SK-N-SH (cell line): ENCODE results near the gene ASMTL. TPM values are rescaled to one million over a fixed set of nuclear protein-coding genes. Genes with fewer than 3 reads are reported as not detected.
A peak's percentile ranks its signal among the peaks of the same experiment; 100 is the strongest.

Experiments used
- CTCF ChIA-PET: fragments of 300-600, 350-600 bp; formaldehyde crosslinking; extraction: SDS; loops from one replicate; lab custom pipeline; 2021; lab: Yijun Ruan, JAX
- POLR2A ChIA-PET: fragments of 350-600 bp; sonication (Branson Sonifier 250); formaldehyde crosslinking; extraction: SDS; loops from one replicate; lab custom pipeline; 2020; ENCODE audit warnings: antibody characterized with exemption, inconsistent platforms; lab: Yijun Ruan, JAX
- DNase-seq: peaks from one replicate; pipeline ENCODE4 v3.0.0; 2012
- H2AFZ ChIP-seq: fragments of 200-600 bp; sonication (generic); 2 replicates; pipeline ENCODE4 v1.8.1; 2016; ENCODE audit warnings: antibody characterized with exemption, mild to moderate bottlenecking, low read depth
- H3F3A ChIP-seq: fragments of 200-600 bp; sonication (generic); replicated peaks from 2 replicates; pipeline ENCODE3; 2016; ENCODE audit warnings: antibody characterized with exemption, mild to moderate bottlenecking; ENCODE audit not compliant: insufficient read depth
- H3K27ac ChIP-seq, 2 experiments: fragments of 200-500 bp in 1 of 2; fragments of 200-600 bp in 1 of 2; sonication (Bioruptor generic) in 1 of 2; sonication (generic), shearing (Covaris generic) in 1 of 2; 2 replicates each; pipeline versions ENCODE4 v1.5.1 to v1.6.1; 2014 to 2016; ENCODE audit warnings: low read depth in 2 of 2, inconsistent platforms in 1 of 2, low read length in 1 of 2, mild to moderate bottlenecking in 1 of 2, mixed read lengths in 1 of 2
- H3K27me3 ChIP-seq: fragments of 200-600 bp; sonication (generic), shearing (Covaris generic); 2 replicates; pipeline ENCODE4 v1.6.1; 2016; ENCODE audit warnings: mixed run types; ENCODE audit not compliant: insufficient read depth
- H3K36me3 ChIP-seq, 2 experiments: fragments of 200-500 bp in 1 of 2; fragments of 200-600 bp in 1 of 2; sonication (Bioruptor generic) in 1 of 2; sonication (generic) in 1 of 2; replicated peaks in 1 of 2; 2 replicates each; pipeline versions ENCODE3 to v1.5.1; 2014 to 2016; ENCODE audit warnings: low read length in 1 of 2, mild to moderate bottlenecking in 1 of 2; ENCODE audit not compliant: insufficient read depth in 2 of 2, control insufficient read depth in 1 of 2
- H3K4me1 ChIP-seq, 2 experiments: fragments of 200-500 bp in 1 of 2; fragments of 200-600 bp in 1 of 2; sonication (Bioruptor generic) in 1 of 2; sonication (generic), shearing (Covaris generic) in 1 of 2; 2 replicates each; pipeline versions ENCODE4 v1.5.1 to v1.6.1; 2014 to 2016; ENCODE audit warnings: low read depth in 1 of 2, low read length in 1 of 2, mixed run types in 1 of 2; ENCODE audit not compliant: insufficient read depth in 2 of 2, control insufficient read depth in 1 of 2
- H3K4me2 ChIP-seq: fragments of 200-600 bp; sonication (generic), shearing (Covaris generic); 2 replicates; pipeline ENCODE4 v1.6.1; 2017; ENCODE audit warnings: mixed run types
- H3K4me3 ChIP-seq, 2 experiments: fragments of 200-500 bp in 1 of 2; fragments of 200-600 bp in 1 of 2; sonication (Bioruptor generic) in 1 of 2; sonication (generic), shearing (Covaris generic) in 1 of 2; 2 replicates each; pipeline versions ENCODE4 v1.5.1 to v1.8.1; 2014 to 2016; ENCODE audit warnings: low read depth in 2 of 2, inconsistent platforms in 1 of 2, low read length in 1 of 2, mild to moderate bottlenecking in 1 of 2, mixed read lengths in 1 of 2, moderate library complexity in 1 of 2
- H3K79me2 ChIP-seq: fragments of 200-600 bp; sonication (generic); 2 replicates; pipeline ENCODE4 v1.8.1; 2017; ENCODE audit warnings: mild to moderate bottlenecking; ENCODE audit not compliant: insufficient read depth
- H3K9ac ChIP-seq: fragments of 200-600 bp; sonication (generic); 2 replicates; pipeline ENCODE4 v1.6.1; 2017; ENCODE audit warnings: mixed run types
- H3K9me2 ChIP-seq: fragments of 200-600 bp; sonication (generic); 2 replicates; pipeline ENCODE4 v1.6.1; 2017; ENCODE audit warnings: mixed run types
- H3K9me3 ChIP-seq: fragments of 200-600 bp; sonication (generic); 2 replicates; pipeline ENCODE4 v1.6.1; 2017; ENCODE audit warnings: mixed run types, mild to moderate bottlenecking, moderate library complexity
- H4K20me1 ChIP-seq: fragments of 200-600 bp; sonication (generic); 2 replicates; pipeline ENCODE4 v1.6.1; 2017; ENCODE audit warnings: mild to moderate bottlenecking, mixed run types; ENCODE audit not compliant: insufficient read depth
- CHD2 ChIP-seq: fragments of 150-350 bp; IDR thresholded peaks from 2 replicates; pipeline ENCODE4 v1.6.1; 2018; ENCODE audit warnings: low read length; ENCODE audit not compliant: partially characterized antibody
- EP300 ChIP-seq, 2 experiments: IDR thresholded peaks; 2 replicates each; pipeline versions ENCODE4 v1.4.0 to v1.6.1; 2012; ENCODE audit warnings: borderline replicate concordance in 1 of 2, low read depth in 1 of 2, low read length in 1 of 2
- FOXM1 ChIP-seq: IDR thresholded peaks from 2 replicates; pipeline ENCODE4 v1.4.0; 2012; ENCODE audit warnings: low read depth, mild to moderate bottlenecking
- GABPA ChIP-seq: IDR thresholded peaks from 2 replicates; pipeline ENCODE4 v1.4.0; 2012; ENCODE audit warnings: low read depth, mild to moderate bottlenecking
- MXI1 ChIP-seq: IDR thresholded peaks from 2 replicates; pipeline ENCODE4 v1.6.1; 2012; ENCODE audit warnings: mild to moderate bottlenecking, low read depth, low read length, improper control_type of control experiment
- NRF1 ChIP-seq: IDR thresholded peaks from 2 replicates; pipeline ENCODE4 v1.6.1; 2012; ENCODE audit warnings: low read depth, mild to moderate bottlenecking, low read length
- RAD21 ChIP-seq: IDR thresholded peaks from 2 replicates; pipeline ENCODE4 v1.6.1; 2012; ENCODE audit warnings: mild to moderate bottlenecking, low read length
- RCOR1 ChIP-seq: fragments of 150-350 bp; IDR thresholded peaks from 2 replicates; pipeline ENCODE4 v1.6.1; 2017; ENCODE audit warnings: antibody characterized with exemption, low read length
- RXRA ChIP-seq: IDR thresholded peaks from 2 replicates; pipeline ENCODE4 v1.4.0; 2012; ENCODE audit warnings: low read depth, mild to moderate bottlenecking, borderline replicate concordance
- SMC3 ChIP-seq: IDR thresholded peaks from 2 replicates; pipeline ENCODE4 v1.6.1; 2012; ENCODE audit warnings: low read depth, low read length, improper control_type of control experiment
- TCF12 ChIP-seq: IDR thresholded peaks from 2 replicates; pipeline ENCODE4 v1.4.0; 2012
- WGBS: methylation state at CpG from one replicate; pipeline ENCODE4 v1.1.6; 2017; ENCODE audit warnings: low lambda C conversion rate; 5-methylcytosine and 5-hydroxymethylcytosine counted together
- polyA plus RNA-seq, 3 experiments: library from polyadenylated mRNA; depleted of rRNA; stranded (reverse); fragments of >200 nt; gene quantifications; 2 replicates each; pipeline ENCODE4 v1.2.3, GENCODE V29; 2012
- TF ChIP-seq, protein P1 (sequence below): fragments of 150-350 bp; IDR thresholded peaks from 2 replicates; pipeline ENCODE4 v1.6.1; 2017; ENCODE audit warnings: antibody characterized with exemption, low read length, low read depth, borderline replicate concordance
- TF ChIP-seq, protein P2 (sequence below): IDR thresholded peaks from 2 replicates; pipeline ENCODE4 v1.4.0; 2012; ENCODE audit warnings: low read depth
- TF ChIP-seq, protein P3 (sequence below): fragments of 200-600 bp; sonication (generic); IDR thresholded peaks from 2 replicates; pipeline ENCODE4 v1.6.1; 2017; ENCODE audit warnings: antibody characterized with exemption, mild to moderate bottlenecking, moderate library complexity
- TF ChIP-seq, protein P4 (sequence below): fragments of 150-350 bp; IDR thresholded peaks from 2 replicates; pipeline ENCODE4 v1.6.1; 2016; ENCODE audit warnings: mild to moderate bottlenecking, low read depth, low read length
- TF ChIP-seq, protein P5 (sequence below): IDR thresholded peaks from 2 replicates; pipeline ENCODE4 v1.4.0; 2012; ENCODE audit warnings: low read depth, borderline replicate concordance

The ASMTL gene
- polyA plus RNA-seq, 1 of the 3 experiments (the other 2 are of a cell fraction), result 37.7 TPM

DNA sequence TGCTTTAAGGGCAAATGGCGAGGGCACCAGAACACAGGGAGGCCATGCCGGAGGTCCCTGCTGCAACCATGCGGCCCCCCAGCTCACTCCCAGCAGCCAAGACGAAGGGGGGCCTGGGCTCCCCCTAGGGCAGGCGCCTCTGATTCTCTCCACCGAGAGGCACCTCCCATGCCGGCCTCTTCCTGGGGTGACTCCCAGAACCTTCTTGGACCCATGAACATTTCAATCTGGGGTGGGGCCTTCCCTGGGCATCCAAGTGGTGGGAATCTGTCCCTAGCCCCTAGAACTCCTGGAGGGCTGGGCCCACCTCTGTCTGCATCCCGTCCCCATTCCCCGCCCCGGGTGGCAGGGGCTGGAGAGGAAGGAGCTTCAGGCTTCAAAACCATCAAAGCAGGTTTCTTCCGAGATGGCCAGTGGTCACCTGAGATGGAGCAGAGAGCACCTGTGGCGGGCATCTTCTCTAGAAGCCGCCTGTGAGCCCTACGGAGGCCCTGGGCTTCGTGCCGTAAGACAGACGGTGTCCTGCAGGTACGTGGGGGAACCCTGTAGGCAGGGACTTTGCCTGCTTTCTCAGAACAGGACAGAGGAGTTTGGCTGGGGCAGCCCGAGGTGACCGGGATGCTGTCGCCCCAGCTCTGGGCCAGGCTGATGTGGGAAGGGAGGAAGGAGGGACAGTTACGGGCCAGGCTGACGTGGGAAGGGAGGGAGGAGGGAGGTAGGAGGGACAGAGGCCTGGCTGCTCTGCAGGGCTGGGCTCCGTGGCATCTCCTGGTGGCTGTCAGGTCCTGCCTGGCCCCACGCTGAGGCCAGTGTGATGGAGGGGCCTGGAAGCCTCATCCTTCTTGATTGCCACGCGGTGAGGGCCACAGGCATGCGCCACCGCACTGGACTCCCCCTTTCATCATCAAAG is 54.0 kb downstream of the ASMTL start:
- DNase-seq, result peak; percentile 12
- WGBS, result 87% methylated on average over 23 of the region's 29 CpGs
- Histone ChIP-seq H4K20me1 (no peaks in the 10 kb centered on the region), H3K79me2 (peaks cover 30% of the 10 kb centered on the region), H3K36me3 (peaks cover 0 to 6% of the 10 kb centered on the region in 2 experiments), H3K9ac (no peak overlapping the region), H3K4me2 (no peak overlapping the region), H3K9me2 (no peaks in the 10 kb centered on the region), H2AFZ (no peak overlapping the region), H3K27me3 (no peaks in the 10 kb centered on the region), H3K27ac (no peak overlapping the region), H3F3A (no peaks in the 10 kb centered on the region), H3K4me1 (peaks cover 0 to 3% of the 10 kb centered on the region in 2 experiments; a peak in 1 of 4 replicates), H3K9me3 (no peaks in the 10 kb centered on the region), H3K4me3 (no peak overlapping the region)
- TF ChIP-seq, protein P1, sequence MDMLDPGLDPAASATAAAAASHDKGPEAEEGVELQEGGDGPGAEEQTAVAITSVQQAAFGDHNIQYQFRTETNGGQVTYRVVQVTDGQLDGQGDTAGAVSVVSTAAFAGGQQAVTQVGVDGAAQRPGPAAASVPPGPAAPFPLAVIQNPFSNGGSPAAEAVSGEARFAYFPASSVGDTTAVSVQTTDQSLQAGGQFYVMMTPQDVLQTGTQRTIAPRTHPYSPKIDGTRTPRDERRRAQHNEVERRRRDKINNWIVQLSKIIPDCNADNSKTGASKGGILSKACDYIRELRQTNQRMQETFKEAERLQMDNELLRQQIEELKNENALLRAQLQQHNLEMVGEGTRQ, result no peak
- TF ChIP-seq CHD2, result no peak
- TF ChIP-seq, protein P2, sequence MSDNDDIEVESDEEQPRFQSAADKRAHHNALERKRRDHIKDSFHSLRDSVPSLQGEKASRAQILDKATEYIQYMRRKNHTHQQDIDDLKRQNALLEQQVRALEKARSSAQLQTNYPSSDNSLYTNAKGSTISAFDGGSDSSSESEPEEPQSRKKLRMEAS, result no peak
- TF ChIP-seq GABPA, result no peak
- TF ChIP-seq MXI1, result no peak
- no peak for TF ChIP-seq NRF1
- TF ChIP-seq TCF12, result no peak
- TF ChIP-seq EP300 (IDR thresholded peaks at IDR 0.05; ENCODE audit: borderline replicate concordance in 1 of 2, low read depth in 1 of 2, low read length in 1 of 2), result no peak
- TF ChIP-seq, protein P3, sequence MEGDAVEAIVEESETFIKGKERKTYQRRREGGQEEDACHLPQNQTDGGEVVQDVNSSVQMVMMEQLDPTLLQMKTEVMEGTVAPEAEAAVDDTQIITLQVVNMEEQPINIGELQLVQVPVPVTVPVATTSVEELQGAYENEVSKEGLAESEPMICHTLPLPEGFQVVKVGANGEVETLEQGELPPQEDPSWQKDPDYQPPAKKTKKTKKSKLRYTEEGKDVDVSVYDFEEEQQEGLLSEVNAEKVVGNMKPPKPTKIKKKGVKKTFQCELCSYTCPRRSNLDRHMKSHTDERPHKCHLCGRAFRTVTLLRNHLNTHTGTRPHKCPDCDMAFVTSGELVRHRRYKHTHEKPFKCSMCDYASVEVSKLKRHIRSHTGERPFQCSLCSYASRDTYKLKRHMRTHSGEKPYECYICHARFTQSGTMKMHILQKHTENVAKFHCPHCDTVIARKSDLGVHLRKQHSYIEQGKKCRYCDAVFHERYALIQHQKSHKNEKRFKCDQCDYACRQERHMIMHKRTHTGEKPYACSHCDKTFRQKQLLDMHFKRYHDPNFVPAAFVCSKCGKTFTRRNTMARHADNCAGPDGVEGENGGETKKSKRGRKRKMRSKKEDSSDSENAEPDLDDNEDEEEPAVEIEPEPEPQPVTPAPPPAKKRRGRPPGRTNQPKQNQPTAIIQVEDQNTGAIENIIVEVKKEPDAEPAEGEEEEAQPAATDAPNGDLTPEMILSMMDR, result no peak
- TF ChIP-seq, protein P4, sequence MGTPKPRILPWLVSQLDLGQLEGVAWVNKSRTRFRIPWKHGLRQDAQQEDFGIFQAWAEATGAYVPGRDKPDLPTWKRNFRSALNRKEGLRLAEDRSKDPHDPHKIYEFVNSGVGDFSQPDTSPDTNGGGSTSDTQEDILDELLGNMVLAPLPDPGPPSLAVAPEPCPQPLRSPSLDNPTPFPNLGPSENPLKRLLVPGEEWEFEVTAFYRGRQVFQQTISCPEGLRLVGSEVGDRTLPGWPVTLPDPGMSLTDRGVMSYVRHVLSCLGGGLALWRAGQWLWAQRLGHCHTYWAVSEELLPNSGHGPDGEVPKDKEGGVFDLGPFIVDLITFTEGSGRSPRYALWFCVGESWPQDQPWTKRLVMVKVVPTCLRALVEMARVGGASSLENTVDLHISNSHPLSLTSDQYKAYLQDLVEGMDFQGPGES, result no peak
- TF ChIP-seq RXRA, result no peak
- no peak for TF ChIP-seq RCOR1
- TF ChIP-seq FOXM1, result no peak
- TF ChIP-seq, protein P5, sequence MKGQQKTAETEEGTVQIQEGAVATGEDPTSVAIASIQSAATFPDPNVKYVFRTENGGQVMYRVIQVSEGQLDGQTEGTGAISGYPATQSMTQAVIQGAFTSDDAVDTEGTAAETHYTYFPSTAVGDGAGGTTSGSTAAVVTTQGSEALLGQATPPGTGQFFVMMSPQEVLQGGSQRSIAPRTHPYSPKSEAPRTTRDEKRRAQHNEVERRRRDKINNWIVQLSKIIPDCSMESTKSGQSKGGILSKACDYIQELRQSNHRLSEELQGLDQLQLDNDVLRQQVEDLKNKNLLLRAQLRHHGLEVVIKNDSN, result no peak
- no peak for TF ChIP-seq SMC3
- no peak for TF ChIP-seq RAD21
- CTCF ChIA-PET, result no interaction called here
- POLR2A ChIA-PET, result no interaction called here
